Left colon (tissue), 2 donors: ENCODE measurements around the gene ARID3B. TPM values are rescaled to one million over a fixed set of nuclear protein-coding genes. Genes with fewer than 3 reads are reported as not detected.
"Not testable (repeated sequence)": the region's sequence is repeated elsewhere in the genome, so short reads cannot be mapped to it uniquely, and the experiment has no call there.

ENCODE experiments used
- ATAC-seq: fragments of 200-7000 bp; cut with Tn5 transposase; one replicate; pipeline ENCODE4 v1.9.1; 2020; ENCODE audit warnings: mild to moderate bottlenecking, moderate library complexity
- DNase-seq, 2 donors: peaks; one replicate each; pipeline ENCODE4 v3.0.0-alpha.2; 2020
- intact Hi-C, 2 donors: fragments of 100-400 bp; cut with DNase I in 1 of 2; cut with micrococcal nuclease in 1 of 2; formaldehyde crosslinking; loops; one replicate each; pipeline versions ENCODE4 v1.11.2 to v1.14.0; 2022; cut with DNase I, micrococcal nuclease
- total RNA-seq, 2 donors: library from RNA; stranded (reverse); fragmentation: NEBNext Ultra II Directional; extraction: Animal tissue kit (Norgen Biotek cat#: 25700); gene quantifications; one replicate each; pipeline ENCODE4 v1.2.1, GENCODE V29; 2021
- donor health status: DM: no; HTN: no; CAD: no.
- donor health status: DM: yes; HTN: yes; CAD: no.

The ARID3B gene
- total RNA-seq, 2 donors from 2014 or later = 11.7 to 12.1 TPM

- ATAC-seq (no peak), DNase-seq (no peak)
- intact Hi-C loops = loop anchor here in 1 of 2 donors (10.0 kb wide), 1 partner anchor 252 kb away; no protein-coding TSS in a partner anchor
These were observed 85.3 kb downstream of the ARID3B start for GRCh38 chr15:74626336-74626735.

- intact Hi-C loops = loop anchor here in 1 of 2 donors (10.0 kb wide), 1 partner anchor 252 kb away; no protein-coding TSS in a partner anchor
- DNase-seq (no peak), ATAC-seq (no peak)
These were observed 86.0 kb downstream of the ARID3B start for GRCh38 chr15:74626752-74627692.

GRCh38 chr15:74627766-74628165, 86.7 kb downstream of the ARID3B start:
- ATAC-seq = no peak
- DNase-seq = no peak
- intact Hi-C loops = loop anchor here in 1 of 2 donors (10.0 kb wide), 1 partner anchor 253 kb away; no protein-coding TSS in a partner anchor

GRCh38 chr15:74628199-74628598, 87.2 kb downstream of the ARID3B start:
- no peak for ATAC-seq
- intact Hi-C loops = loop anchor here in 1 of 2 donors (10.0 kb wide), 1 partner anchor 253 kb away; no protein-coding TSS in a partner anchor
- no peak for DNase-seq

- DNase-seq (no peak), ATAC-seq (no peak)
- intact Hi-C loops = loop anchor here in 1 of 2 donors (10.0 kb wide), 1 partner anchor 254 kb away; no protein-coding TSS in a partner anchor
These were observed 87.9 kb downstream of the ARID3B start for GRCh38 chr15:74628949-74629348.

GRCh38 chr15:74629696-74630095, 88.7 kb downstream of the ARID3B start:
- DNase-seq, ATAC-seq: not testable (repeated sequence)
- intact Hi-C loops = loop anchor here in 1 of 2 donors (10.0 kb wide), 2 partner anchors 255 to 305 kb away; partner anchors contain the start of gene COX5A

GRCh38 chr15:74630284-74631086, 89.5 kb downstream of the ARID3B start:
- DNase-seq (no peak), ATAC-seq (no peak)

GRCh38 chr15:74631087-74631385, 90.0 kb downstream of the ARID3B start:
- ATAC-seq (no peak), DNase-seq (no peak)
- intact Hi-C loops = loop anchor here in 1 of 2 donors (10.0 kb wide), 1 partner anchor 304 kb away; the partner anchor contains the start of gene COX5A

More at GRCh38 chr15:74630284-74631086, 89.5 kb downstream of the ARID3B start:
- intact Hi-C loops = loop anchor here in 1 of 2 donors (10.0 kb wide), 1 partner anchor 304 kb away; the partner anchor contains the start of gene COX5A

- intact Hi-C loops = loop anchor here in 1 of 2 donors (10.0 kb wide), 1 partner anchor 303 kb away; the partner anchor contains the start of gene COX5A
- DNase-seq = no peak
- ATAC-seq = peak; percentile 10
These were observed 90.4 kb downstream of the ARID3B start for GRCh38 chr15:74631408-74631807.

GRCh38 chr15:74631935-74632560, 91.0 kb downstream of the ARID3B start:
- DNase-seq (peak in 1 of 2 donors; percentile 76), ATAC-seq (peak; percentile 54)
- intact Hi-C loops = loop anchor here in 1 of 2 donors (10.0 kb wide), 1 partner anchor 303 kb away; the partner anchor contains the start of gene COX5A

- ATAC-seq (no peak), DNase-seq (no peak)
- intact Hi-C loops = loop anchor here in 1 of 2 donors (10.0 kb wide), 1 partner anchor 302 kb away; the partner anchor contains the start of gene COX5A
These were observed 91.6 kb downstream of the ARID3B start for GRCh38 chr15:74632601-74633000.

- intact Hi-C loops = loop anchor here in 1 of 2 donors (2.0 to 10.0 kb wide), 2 partner anchors 135 to 301 kb away; partner anchors contain the start of gene COX5A
- ATAC-seq (no peak), DNase-seq (no peak)
These were observed 92.8 kb downstream of the ARID3B start for GRCh38 chr15:74633781-74634180.

- DNase-seq (peak in 1 of 2 donors; percentile 77), ATAC-seq (peak; percentile 80)
- intact Hi-C loops = loop anchor here (2.0 to 10.0 kb wide), 3 partner anchors 132 to 300 kb away; partner anchors contain the start of gene COX5A (in 1 of the 2)
These were observed 94.2 kb downstream of the ARID3B start for GRCh38 chr15:74635228-74635627.

GRCh38 chr15:74636984-74637383, 96.0 kb downstream of the ARID3B start:
- DNase-seq (no peak), ATAC-seq (no peak)
- intact Hi-C loops = loop anchor here (5.0 to 10.0 kb wide), 2 partner anchors 130 to 298 kb away; partner anchors contain the start of gene COX5A (in 1 of the 2)

- ATAC-seq = no peak
- intact Hi-C loops = no loop called here
- no peak for DNase-seq
These were observed 100.1 kb downstream of the ARID3B start for GRCh38 chr15:74641151-74641550.

- DNase-seq (no peak), ATAC-seq (peak; percentile 46)
- intact Hi-C loops = no loop called here
These were observed 101.3 kb downstream of the ARID3B start for GRCh38 chr15:74642348-74642733.

- DNase-seq = no peak
- ATAC-seq = peak; percentile 82
- intact Hi-C loops = no loop called here
These were observed 102.0 kb downstream of the ARID3B start for GRCh38 chr15:74642734-74643664.
